G401.6 (cell line): Measurements from ENCODE around the gene ACOT2.
"Not testable (repeated sequence)": the region's sequence is repeated elsewhere in the genome, so short reads cannot be mapped to it uniquely, and the experiment has no call there.

ENCODE experiments used
- FAIRE-seq: peaks from 2 replicates; lab custom pipeline; 2012; peaks lifted over from hg19 to GRCh38; lab: Jason Lieb, UNC

ACOT2 gene

GRCh38 chr14:73569185-73569958, at the start of gene ACOT2:
Gene ACOT2, plus strand, starts transcription at chr14:73569213. Its CDS starts 28 bp downstream, at chr14:73569241.
- peak; percentile 66 for FAIRE-seq

- no peak for FAIRE-seq
These were observed 47.8 kb upstream of the ACOT2 start for GRCh38 chr14:73521229-73521628.

GRCh38 chr14:73524493-73524892, 44.5 kb upstream of the ACOT2 start:
- no peak for FAIRE-seq

- FAIRE-seq, result no peak
These were observed 42.7 kb upstream of the ACOT2 start for GRCh38 chr14:73526036-73526984.

- not testable (repeated sequence) for FAIRE-seq
These were observed 39.7 kb upstream of the ACOT2 start for GRCh38 chr14:73529356-73529755.

- FAIRE-seq, result not testable (repeated sequence)
These were observed 37.0 kb upstream of the ACOT2 start for GRCh38 chr14:73531971-73532370.

GRCh38 chr14:73537244-73538045, 31.6 kb upstream of the ACOT2 start:
- not testable (repeated sequence) for FAIRE-seq

GRCh38 chr14:73539017-73539416, 30.0 kb upstream of the ACOT2 start:
- FAIRE-seq, result not testable (repeated sequence)

- not testable (repeated sequence) for FAIRE-seq
These were observed 26.1 kb upstream of the ACOT2 start for GRCh38 chr14:73542961-73543360.

GRCh38 chr14:73545353-73545752, 23.7 kb upstream of the ACOT2 start:
- FAIRE-seq, result not testable (repeated sequence)

GRCh38 chr14:73549097-73549496, 19.9 kb upstream of the ACOT2 start:
- not testable (repeated sequence) for FAIRE-seq

- FAIRE-seq, result not testable (repeated sequence)
These were observed 19.0 kb upstream of the ACOT2 start for GRCh38 chr14:73549889-73550524.

- FAIRE-seq, result no peak
These were observed 15.2 kb upstream of the ACOT2 start for GRCh38 chr14:73553845-73554244.

GRCh38 chr14:73557201-73557600, 11.8 kb upstream of the ACOT2 start:
- not testable (repeated sequence) for FAIRE-seq

- FAIRE-seq, result not testable (repeated sequence)
These were observed 10.8 kb upstream of the ACOT2 start for GRCh38 chr14:73558238-73558637.

- not testable (repeated sequence) for FAIRE-seq
These were observed 6.8 kb upstream of the ACOT2 start for GRCh38 chr14:73562256-73562655.

GRCh38 chr14:73562696-73563095, 6.3 kb upstream of the ACOT2 start:
- not testable (repeated sequence) for FAIRE-seq

- FAIRE-seq, result not testable (repeated sequence)
These were observed 2.6 kb upstream of the ACOT2 start for GRCh38 chr14:73566431-73566830.

- not testable (repeated sequence) for FAIRE-seq
These were observed 2.1 kb upstream of the ACOT2 start for GRCh38 chr14:73566935-73567334.

GRCh38 chr14:73567358-73567757, 1.7 kb upstream of the ACOT2 start:
- no peak for FAIRE-seq
